LNCAP (cell line): ENCODE measurements around the gene RAD51.

Experiments used
- TF ChIP-seq, protein P1 (sequence below): fragments of 450-650 bp; IDR thresholded peaks from 2 replicates; pipeline ENCODE4 v1.5.1; 2017; ENCODE audit warnings: mild to moderate bottlenecking

RAD51 gene

DNA sequence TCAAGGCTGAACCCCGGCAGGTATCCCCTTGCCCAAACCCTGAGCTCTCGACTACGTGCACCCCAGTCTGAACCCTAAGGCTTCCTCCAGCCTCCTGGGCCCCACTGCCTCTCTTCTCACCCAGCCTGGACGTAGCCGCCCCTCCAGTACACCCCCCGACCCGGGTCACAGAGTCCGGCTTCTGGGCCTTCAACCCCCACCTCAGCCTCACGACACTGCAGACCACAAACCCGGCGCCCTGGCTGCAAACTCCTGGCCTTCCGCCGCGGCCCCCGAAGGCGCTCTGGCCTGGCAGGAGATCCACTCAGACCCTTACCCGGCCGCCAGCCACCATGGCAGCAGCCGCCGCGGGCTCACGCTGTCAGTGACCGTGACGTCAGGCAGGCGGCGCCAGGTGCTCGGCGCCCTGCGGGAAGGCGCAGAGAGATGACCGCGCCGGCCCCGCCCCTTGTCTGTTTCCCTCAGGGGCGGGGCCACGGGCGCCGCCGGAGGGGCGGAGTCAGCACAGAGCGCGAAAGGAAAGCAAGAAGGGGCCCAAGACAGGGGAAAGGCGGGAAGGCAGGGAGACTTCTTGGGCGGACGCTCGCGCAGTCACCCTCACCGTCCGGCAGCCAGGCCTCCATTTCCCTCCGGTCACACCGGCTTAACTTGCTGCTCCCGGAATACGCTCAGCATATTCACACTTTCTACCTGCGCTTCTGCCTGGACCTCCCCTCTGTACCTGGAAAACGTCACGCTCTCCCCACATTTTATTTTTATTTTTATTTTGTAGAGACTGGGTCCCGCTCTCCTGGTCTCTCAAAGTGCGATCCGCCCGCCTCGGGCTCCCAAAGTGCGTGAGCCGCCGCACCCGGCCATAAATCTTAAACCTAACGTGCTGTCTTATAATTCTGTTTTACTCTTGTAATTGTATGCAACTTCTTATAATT, 60.2 kb downstream of the RAD51 start, which contains the start of gene RMDN3:
Gene RMDN3 (minus strand): TSS at position 372 of the 929 bp plus-strand sequence. CDS start 471 bp downstream, outside the sequence.
- TF ChIP-seq, protein P1, sequence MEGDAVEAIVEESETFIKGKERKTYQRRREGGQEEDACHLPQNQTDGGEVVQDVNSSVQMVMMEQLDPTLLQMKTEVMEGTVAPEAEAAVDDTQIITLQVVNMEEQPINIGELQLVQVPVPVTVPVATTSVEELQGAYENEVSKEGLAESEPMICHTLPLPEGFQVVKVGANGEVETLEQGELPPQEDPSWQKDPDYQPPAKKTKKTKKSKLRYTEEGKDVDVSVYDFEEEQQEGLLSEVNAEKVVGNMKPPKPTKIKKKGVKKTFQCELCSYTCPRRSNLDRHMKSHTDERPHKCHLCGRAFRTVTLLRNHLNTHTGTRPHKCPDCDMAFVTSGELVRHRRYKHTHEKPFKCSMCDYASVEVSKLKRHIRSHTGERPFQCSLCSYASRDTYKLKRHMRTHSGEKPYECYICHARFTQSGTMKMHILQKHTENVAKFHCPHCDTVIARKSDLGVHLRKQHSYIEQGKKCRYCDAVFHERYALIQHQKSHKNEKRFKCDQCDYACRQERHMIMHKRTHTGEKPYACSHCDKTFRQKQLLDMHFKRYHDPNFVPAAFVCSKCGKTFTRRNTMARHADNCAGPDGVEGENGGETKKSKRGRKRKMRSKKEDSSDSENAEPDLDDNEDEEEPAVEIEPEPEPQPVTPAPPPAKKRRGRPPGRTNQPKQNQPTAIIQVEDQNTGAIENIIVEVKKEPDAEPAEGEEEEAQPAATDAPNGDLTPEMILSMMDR: no peak

DNA sequence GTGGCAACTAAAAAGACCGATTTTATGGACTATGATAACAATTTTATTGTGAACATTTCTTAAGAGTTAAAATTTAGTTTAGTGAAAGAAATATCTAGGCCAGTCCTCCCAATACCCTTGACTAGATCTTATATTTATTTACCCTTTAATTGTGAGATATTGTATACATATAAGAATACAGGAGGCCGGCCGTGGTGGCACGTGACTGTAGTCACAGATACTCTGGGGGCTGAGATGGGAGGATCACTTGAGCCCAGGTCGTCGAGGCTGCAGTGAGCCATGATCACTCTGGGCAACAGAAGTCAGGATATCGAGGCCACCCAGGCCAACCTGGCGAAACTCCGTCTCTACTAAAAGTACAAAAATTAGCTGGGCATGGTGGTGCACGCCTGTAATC, 60.8 kb downstream of the RAD51 start:
- TF ChIP-seq, protein P1: no peak

DNA sequence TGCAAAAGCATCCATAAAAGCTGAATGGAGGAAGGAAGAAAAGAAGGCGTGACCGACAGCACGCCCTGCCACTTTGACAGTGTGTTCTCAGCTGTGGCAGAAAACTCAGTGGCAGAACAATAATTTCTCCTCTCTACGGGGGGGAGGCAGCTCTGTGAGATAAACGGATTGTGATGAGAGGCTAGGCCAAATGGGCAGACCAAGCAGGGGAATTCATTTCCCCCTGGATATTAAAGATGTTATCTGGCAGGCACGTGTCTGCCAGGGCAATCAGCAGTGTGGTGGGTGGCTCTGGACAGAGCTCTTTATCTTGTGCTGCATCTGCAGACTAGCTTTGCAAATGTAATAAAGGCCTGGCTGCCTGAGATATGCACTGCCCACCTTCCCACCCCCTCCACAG, 62.0 kb downstream of the RAD51 start:
- TF ChIP-seq, protein P1: no peak

DNA sequence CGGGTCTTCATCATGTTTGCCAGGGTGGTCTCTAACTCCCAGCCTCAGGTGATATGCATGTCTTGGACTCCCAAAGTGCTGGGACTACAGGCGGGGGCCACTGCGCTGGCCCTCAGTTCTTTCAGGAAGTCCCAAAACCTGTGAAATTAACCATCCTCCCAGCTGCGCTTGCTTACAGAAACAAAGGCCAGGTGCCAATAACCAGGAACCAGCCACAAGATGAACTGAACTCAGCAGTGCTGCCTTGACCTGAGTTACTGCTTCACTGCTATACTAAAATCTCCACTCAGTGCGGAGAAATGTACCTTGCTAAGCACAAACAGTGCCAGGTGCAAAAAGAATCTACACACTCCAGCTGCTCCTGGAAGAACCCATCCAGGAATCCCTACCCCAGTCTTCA, 65.0 kb downstream of the RAD51 start:
- TF ChIP-seq, protein P1: no peak

DNA sequence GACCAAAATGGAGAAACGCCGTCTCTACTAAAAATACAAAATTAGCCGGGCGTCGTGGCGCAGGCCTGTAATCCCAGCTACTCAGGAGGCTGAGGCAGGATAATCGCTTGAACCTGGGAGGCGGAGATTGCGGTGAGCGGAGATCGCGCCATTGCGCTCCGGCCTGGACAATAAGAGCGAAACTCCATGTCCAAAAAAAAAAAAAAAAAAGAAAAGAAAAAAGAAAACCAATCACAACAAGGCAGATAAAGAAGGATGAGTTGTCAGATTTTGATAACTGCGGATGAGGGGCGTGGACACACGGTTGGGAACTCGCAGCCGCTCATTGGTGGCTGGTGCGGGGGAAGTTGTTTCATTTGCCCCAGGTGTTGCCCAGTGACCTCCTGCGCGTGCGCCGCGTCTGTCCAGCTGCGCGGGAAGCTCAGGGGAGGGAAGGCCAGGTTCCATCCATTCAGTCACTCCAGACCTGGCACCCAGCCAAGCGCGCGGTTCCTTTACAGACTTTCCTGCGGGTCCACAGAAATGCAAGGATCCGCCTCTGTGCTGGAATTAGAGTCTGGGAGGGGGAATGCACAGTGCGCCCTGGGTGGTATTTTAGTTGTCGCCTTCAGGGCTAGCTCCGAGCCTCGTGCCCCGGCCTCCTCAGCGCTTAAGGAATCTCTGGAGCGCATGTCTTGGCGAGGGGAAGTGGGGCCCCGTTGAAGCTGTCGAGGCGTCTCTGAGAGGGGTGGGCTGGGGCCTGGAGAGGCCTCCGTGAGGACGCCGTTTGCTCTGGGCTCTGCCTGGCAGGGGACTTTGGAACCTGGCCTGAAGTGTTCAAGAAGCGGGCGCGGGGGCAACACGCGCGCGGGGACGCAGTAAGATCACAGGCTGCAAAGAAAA, 68.2 kb downstream of the RAD51 start:
- TF ChIP-seq, protein P1: no peak

DNA sequence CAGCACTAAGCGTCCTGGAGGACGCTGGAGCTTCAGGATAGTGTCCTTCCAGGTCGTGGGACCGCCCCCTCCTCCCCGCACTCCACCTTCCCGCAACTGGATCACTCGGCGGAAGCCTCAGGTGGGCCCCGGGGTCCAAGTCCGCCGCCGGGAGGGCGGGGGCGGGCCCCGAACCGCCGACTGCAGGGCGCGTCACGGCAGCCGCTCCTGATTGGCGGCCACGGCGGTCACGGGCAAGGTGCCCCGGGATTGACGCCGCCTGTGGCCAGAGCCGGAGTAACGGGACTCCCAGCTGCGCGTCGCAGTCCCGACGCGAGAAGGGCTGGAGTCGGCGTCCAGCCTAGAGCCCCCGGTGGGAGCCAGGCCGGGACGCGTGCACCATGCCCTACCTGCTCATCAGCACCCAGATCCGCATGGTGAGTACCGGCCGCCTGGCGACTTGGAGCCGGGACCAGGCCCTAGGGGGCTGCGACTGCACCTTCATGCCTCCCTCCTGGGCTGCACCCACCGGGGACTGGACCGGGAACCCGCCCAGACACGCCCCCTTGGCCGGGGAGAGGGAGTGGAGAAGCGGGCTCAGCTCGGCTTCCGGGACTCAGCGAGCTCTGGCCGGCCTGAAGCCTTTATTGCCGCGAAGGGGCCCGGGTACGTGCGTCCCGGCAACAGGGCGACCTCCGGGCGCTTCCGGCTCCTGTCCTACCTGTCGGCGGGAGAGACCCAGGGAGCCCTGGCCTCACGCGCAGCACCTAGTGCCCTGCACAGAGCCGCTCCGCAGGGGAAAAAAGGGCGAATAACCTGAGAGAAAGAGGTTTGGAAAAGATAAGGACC, 69.0 kb downstream of the RAD51 start, which contains the start of gene GCHFR:
Gene GCHFR (plus strand): TSS at position 268 of the 828 bp plus-strand sequence. CDS start 113 bp downstream, at position 381.
- TF ChIP-seq, protein P1: peak; percentile 52; the same call in 1 of the 2 replicates
